Stimulated activated CD4-positive, alpha-beta T cell treated with anti-CD3 and anti-CD28 coated beads, Interleukin-4, amount 100 ng/mL, for 48 hours (primary cell): Measurements from ENCODE around the gene CYSRT1.
"Not testable (repeated sequence)": the region's sequence is repeated elsewhere in the genome, so short reads cannot be mapped to it uniquely, and the experiment has no call there.

ENCODE experiments used
- DNase-seq, 2 donors: peaks; one replicate each; pipeline ENCODE4 v3.0.0-alpha.2; 2020; ENCODE audit warnings: low read depth in 2 of 2

CYSRT1 gene

GRCh38 chr9:137252555-137253506 is 27.9 kb downstream of the CYSRT1 start:
- DNase-seq, result no peak

GRCh38 chr9:137253717-137254623 is 29.0 kb downstream of the CYSRT1 start:
- DNase-seq, result no peak

- peak; percentile 94 to 97 for DNase-seq
Measured at GRCh38 chr9:137254624-137255447, 29.9 kb downstream of the CYSRT1 start, which contains the start of gene NELFB. NELFB (plus strand) TSS chr9:137255327.

- DNase-seq, result peak in 1 of 2 donors; percentile 21
Measured at GRCh38 chr9:137255448-137256114, 30.6 kb downstream of the CYSRT1 start.

- DNase-seq, result no peak
Measured at GRCh38 chr9:137256362-137256761, 31.4 kb downstream of the CYSRT1 start.

- DNase-seq, result no peak
Measured at GRCh38 chr9:137256856-137257255, 31.9 kb downstream of the CYSRT1 start.

GRCh38 chr9:137262173-137262908 is 37.4 kb downstream of the CYSRT1 start:
- not testable (repeated sequence) for DNase-seq

- no peak for DNase-seq
Measured at GRCh38 chr9:137262909-137263285, 37.9 kb downstream of the CYSRT1 start.

- DNase-seq, result no peak
Measured at GRCh38 chr9:137263506-137263905, 38.5 kb downstream of the CYSRT1 start.

GRCh38 chr9:137264067-137264466 is 39.1 kb downstream of the CYSRT1 start:
- DNase-seq, result no peak

GRCh38 chr9:137265496-137266161 is 40.7 kb downstream of the CYSRT1 start:
- DNase-seq, result no peak

GRCh38 chr9:137266162-137266527 is 41.2 kb downstream of the CYSRT1 start:
- no peak for DNase-seq

- no peak for DNase-seq
Measured at GRCh38 chr9:137266585-137267453, 41.8 kb downstream of the CYSRT1 start.

GRCh38 chr9:137267933-137268355 is 43.0 kb downstream of the CYSRT1 start:
- no peak for DNase-seq

- no peak for DNase-seq
Measured at GRCh38 chr9:137268538-137269201, 43.7 kb downstream of the CYSRT1 start.

- DNase-seq, result no peak
Measured at GRCh38 chr9:137269231-137269772, 44.3 kb downstream of the CYSRT1 start.

- no peak for DNase-seq
Measured at GRCh38 chr9:137270929-137271695, 46.1 kb downstream of the CYSRT1 start.
